Calu3 (cell line): ENCODE measurements around the gene CASR. TPM values are rescaled to one million over a fixed set of nuclear protein-coding genes. Genes with fewer than 3 reads are reported as not detected.

Source experiments
- BruUV-seq: library from RNA; stranded (reverse); fragments of 400-500 nt; replicated peaks from 2 replicates; lab custom pipeline; 2021; lab: Mats Ljungman, UMichigan
- CTCF ChIA-PET: fragments of 300-600 bp; sonication (Branson Sonifier 250); formaldehyde crosslinking; loops from one replicate; lab custom pipeline; 2022; ENCODE audit warnings: antibody characterized with exemption; lab: Charles Lee
- DNase-seq: peaks from one replicate; pipeline ENCODE4 v3.0.0; 2022
- H3K27ac Mint-ChIP-seq: one replicate; pipeline ENCODE4 v1.8.0; 2022; ENCODE audit warnings: mixed read lengths; ENCODE audit not compliant: unreplicated experiment
- H3K27me3 Mint-ChIP-seq: one replicate; pipeline ENCODE4 v1.8.0; 2022; ENCODE audit warnings: mixed read lengths; ENCODE audit not compliant: unreplicated experiment
- H3K36me3 Mint-ChIP-seq: one replicate; pipeline ENCODE4 v1.8.0; 2022; ENCODE audit warnings: mild to moderate bottlenecking, moderate library complexity, mixed read lengths; ENCODE audit not compliant: insufficient read depth, unreplicated experiment
- H3K4me1 Mint-ChIP-seq: one replicate; pipeline ENCODE4 v1.8.0; 2022; ENCODE audit warnings: mild to moderate bottlenecking, low read depth, mixed read lengths; ENCODE audit not compliant: unreplicated experiment
- H3K4me3 Mint-ChIP-seq: one replicate; pipeline ENCODE4 v1.8.0; 2022; ENCODE audit warnings: mild to moderate bottlenecking, low read depth, moderate library complexity, mixed read lengths; ENCODE audit not compliant: unreplicated experiment
- H3K9me3 Mint-ChIP-seq: one replicate; pipeline ENCODE4 v1.8.0; 2022; ENCODE audit warnings: low read depth, mixed read lengths; ENCODE audit not compliant: unreplicated experiment
- intact Hi-C: fragments of 100-400 bp; cut with micrococcal nuclease; formaldehyde crosslinking; loops from one replicate; pipeline ENCODE4 v1.10.0; 2022; ENCODE audit not compliant: unreplicated experiment
- total RNA-seq: library from RNA; stranded (reverse); gene quantifications from 2 replicates; pipeline ENCODE4 v1.2.3, GENCODE V29; 2022
- TF ChIP-seq, protein P1 (sequence below): fragments of 200-600 bp; IDR thresholded peaks from one replicate; pipeline ENCODE4 v1.8.0; 2022; ENCODE audit warnings: antibody characterized with exemption; ENCODE audit not compliant: unreplicated experiment

CASR gene
- total RNA-seq, 1 experiment from 2014 or later, result 2.3 TPM

DNA sequence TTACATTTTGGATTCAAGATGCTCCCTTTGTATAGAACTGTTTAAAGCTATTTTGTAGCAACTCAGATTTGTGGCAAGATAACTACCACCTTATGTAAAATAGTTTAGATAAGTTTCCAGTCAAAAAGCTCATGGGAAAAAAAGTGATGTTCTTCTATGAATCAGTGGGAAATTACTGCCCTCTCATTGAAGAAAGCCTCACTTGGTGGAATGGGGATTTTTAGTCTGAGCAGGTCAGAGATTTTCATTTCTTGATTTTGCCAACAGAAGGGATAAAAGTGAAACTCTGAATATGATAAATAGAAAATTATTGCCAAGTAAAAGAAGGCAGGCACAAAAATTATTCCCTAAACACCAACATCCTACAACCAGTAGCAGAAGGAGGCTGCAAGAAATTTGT, 115.7 kb downstream of the CASR start:
- CTCF ChIA-PET, result interaction anchor here (0.6 kb wide), 1 partner anchor 780 kb away, joined by 4 read pairs; no protein-coding TSS in a partner anchor
- no peaks in the 10 kb centered on the region for H3K27me3 Mint-ChIP-seq
- peaks cover 3% of the 10 kb centered on the region for H3K9me3 Mint-ChIP-seq
- no peaks in the 10 kb centered on the region for H3K36me3 Mint-ChIP-seq
- no peak overlapping the region for H3K27ac Mint-ChIP-seq
- H3K4me1 Mint-ChIP-seq, result no peaks in the 10 kb centered on the region
- DNase-seq, result no peak
- TF ChIP-seq, protein P1, sequence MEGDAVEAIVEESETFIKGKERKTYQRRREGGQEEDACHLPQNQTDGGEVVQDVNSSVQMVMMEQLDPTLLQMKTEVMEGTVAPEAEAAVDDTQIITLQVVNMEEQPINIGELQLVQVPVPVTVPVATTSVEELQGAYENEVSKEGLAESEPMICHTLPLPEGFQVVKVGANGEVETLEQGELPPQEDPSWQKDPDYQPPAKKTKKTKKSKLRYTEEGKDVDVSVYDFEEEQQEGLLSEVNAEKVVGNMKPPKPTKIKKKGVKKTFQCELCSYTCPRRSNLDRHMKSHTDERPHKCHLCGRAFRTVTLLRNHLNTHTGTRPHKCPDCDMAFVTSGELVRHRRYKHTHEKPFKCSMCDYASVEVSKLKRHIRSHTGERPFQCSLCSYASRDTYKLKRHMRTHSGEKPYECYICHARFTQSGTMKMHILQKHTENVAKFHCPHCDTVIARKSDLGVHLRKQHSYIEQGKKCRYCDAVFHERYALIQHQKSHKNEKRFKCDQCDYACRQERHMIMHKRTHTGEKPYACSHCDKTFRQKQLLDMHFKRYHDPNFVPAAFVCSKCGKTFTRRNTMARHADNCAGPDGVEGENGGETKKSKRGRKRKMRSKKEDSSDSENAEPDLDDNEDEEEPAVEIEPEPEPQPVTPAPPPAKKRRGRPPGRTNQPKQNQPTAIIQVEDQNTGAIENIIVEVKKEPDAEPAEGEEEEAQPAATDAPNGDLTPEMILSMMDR, result no peak
- intact Hi-C loops, result no loop called here
- no TSS peak for BruUV-seq
- no peak overlapping the region for H3K4me3 Mint-ChIP-seq

DNA sequence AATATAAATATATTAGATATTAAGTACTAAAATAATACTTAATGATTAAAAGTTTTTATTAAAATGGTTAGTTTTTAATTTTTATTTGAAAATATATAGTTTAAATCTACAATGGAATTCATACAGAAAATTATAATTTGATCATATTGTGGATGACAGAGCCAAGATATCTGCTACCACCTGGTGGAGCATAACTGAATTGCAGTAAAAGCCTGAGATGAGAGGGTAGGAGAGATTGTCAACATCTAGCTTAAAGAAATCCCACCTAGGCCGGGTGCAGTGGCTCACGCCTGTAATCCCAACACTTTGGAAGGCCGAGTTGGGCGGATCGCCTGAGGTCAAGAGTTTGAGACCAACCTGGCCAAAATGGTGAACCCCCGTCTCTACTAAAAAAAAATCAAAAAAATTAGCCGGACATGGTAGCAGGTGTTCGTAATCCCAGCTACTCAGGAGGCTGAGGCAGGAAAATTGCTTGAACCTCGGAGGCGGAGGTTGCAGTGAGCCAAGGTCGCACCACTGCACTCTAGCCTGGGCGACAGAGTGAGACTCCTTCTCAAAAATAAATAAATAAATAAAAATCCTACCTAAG, 116.5 kb downstream of the CASR start:
- CTCF ChIA-PET, result no interaction called here
- BruUV-seq, result no TSS peak
- intact Hi-C loops, result loop anchor here (10.0 kb wide), 1 partner anchor 755 kb away; the partner anchor contains the start of gene POLQ
- no peaks in the 10 kb centered on the region for H3K27me3 Mint-ChIP-seq
- H3K36me3 Mint-ChIP-seq, result no peaks in the 10 kb centered on the region
- H3K9me3 Mint-ChIP-seq, result peaks cover 3% of the 10 kb centered on the region
- no peak overlapping the region for H3K27ac Mint-ChIP-seq
- H3K4me1 Mint-ChIP-seq, result no peaks in the 10 kb centered on the region
- TF ChIP-seq, protein P1, result peak; percentile 27
- DNase-seq, result peak; percentile 38
- no peak overlapping the region for H3K4me3 Mint-ChIP-seq

DNA sequence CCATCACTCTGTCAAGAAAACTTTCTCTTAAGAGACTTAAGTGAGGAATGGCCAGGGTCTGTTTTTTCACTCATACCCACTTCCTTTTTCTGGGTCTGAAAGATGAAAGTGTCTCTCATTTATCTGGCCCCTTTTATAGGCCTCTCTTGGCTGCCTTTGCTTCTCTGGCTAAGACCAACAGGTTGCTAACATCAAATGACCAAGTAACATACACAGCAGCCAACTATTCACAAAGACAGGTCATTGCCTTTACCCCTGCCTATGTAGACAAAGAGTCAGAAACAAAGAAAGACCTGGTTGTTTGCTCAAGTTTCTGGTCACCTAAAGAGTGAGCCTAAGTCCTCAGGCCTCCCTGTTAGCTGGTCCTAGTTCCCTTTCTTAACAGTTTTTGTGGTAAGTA, 117.6 kb downstream of the CASR start:
- Mint-ChIP-seq H3K27me3 (no peaks in the 10 kb centered on the region), H3K4me3 (no peak overlapping the region), H3K36me3 (no peaks in the 10 kb centered on the region), H3K9me3 (peaks cover 3% of the 10 kb centered on the region), H3K27ac (no peak overlapping the region), H3K4me1 (no peaks in the 10 kb centered on the region)
- BruUV-seq, result no TSS peak
- CTCF ChIA-PET, result interaction anchor here (0.7 kb wide), 1 partner anchor 92 kb away, joined by 3 read pairs; no protein-coding TSS in a partner anchor
- intact Hi-C loops, result loop anchor here (10.0 kb wide), 1 partner anchor 756 kb away; the partner anchor contains the start of gene POLQ
- DNase-seq, result no peak
- TF ChIP-seq, protein P1, result no peak

DNA sequence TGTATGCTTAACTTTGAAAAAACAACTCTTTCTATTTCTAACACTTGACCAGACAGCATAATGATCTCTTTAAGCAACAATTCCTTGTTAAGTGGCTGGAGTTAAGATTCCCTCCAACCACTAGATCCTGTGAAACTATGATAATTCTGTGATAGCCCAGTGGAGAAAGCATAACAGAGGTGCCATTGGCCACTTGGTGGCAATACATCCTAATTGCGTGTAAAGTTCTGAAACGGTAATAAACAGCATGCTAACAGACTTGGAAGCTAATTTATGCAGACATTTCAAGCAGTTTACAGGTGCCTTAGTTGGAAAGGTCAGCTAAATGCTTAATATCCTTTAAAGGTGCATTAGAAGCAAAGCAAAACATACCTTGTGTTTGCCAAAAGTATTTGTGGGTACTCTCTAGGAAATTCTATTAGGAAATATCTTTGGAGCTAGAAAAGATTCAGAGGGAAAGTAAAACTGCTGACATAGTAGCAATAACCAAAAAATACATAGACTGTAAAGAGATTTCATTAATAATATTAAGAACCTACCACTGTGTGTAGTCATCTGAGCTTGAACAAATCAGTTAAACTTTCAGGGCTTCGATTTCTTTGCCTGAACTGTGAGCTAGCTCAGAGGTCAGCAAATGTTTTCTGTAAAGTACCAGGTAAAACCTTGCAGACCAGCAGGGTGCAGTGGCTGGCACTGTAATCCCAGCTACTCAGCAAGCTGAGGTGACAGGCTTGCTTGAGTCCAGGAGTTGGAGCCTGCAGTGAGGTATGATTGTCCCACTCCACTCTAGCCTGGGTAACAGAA, 122.6 kb downstream of the CASR start:
- DNase-seq, result peak; percentile 52
- TF ChIP-seq, protein P1, result peak; percentile 9
- intact Hi-C loops, result loop anchor here (1.0 to 10.0 kb wide), 2 partner anchors 50 to 761 kb away; partner anchors contain the start of gene POLQ
- Mint-ChIP-seq H3K27ac (no peak overlapping the region), H3K36me3 (no peaks in the 10 kb centered on the region), H3K27me3 (no peaks in the 10 kb centered on the region), H3K9me3 (no peaks in the 10 kb centered on the region), H3K4me3 (no peak overlapping the region), H3K4me1 (peaks cover 8% of the 10 kb centered on the region)
- BruUV-seq, result no TSS peak
- CTCF ChIA-PET, result interaction anchor here (0.6 to 2.0 kb wide), 12 partner anchors 9 to 204 kb away, joined by 3 to 21 read pairs (median 6); partner anchors contain the start of gene FAM162A
